ENCODE results near the gene MAST2. TPM values are rescaled to one million over a fixed set of nuclear protein-coding genes. Genes with fewer than 3 reads are reported as not detected.
"Not testable (repeated sequence)": the region's sequence is repeated elsewhere in the genome, so short reads cannot be mapped to it uniquely, and the experiment has no call there.

MAST2 gene
- total RNA-seq, 6 experiments from 2014 or later, result 27.8 to 40.7 (median 29.7) TPM

- H3K4me1 Mint-ChIP-seq (ENCODE audit: low read depth), result no peaks in the 10 kb centered on the region; the same call in 1 of the 2 replicates
- DNase-seq, result no peak
These were observed 31.3 kb downstream of the MAST2 start for GRCh38 chr1:45834689-45835088.

GRCh38 chr1:45836451-45836850, 33.0 kb downstream of the MAST2 start:
- H3K9me3 Mint-ChIP-seq, result no peaks in the 10 kb centered on the region
- peaks cover 10% of the 10 kb centered on the region; the same call in 1 of the 2 replicates for H3K4me1 Mint-ChIP-seq (ENCODE audit: low read depth)
- H3K36me3 Mint-ChIP-seq (ENCODE audit: low read depth), result peaks cover 8% of the 10 kb centered on the region; the same call in 1 of the 2 replicates
- no peak overlapping the region for H3K4me3 Mint-ChIP-seq
- no peak for TF ChIP-seq CTCF (IDR thresholded peaks at IDR 0.05)
- DNase-seq, result no peak
- no peak overlapping the region for H3K27ac Mint-ChIP-seq
- no peaks in the 10 kb centered on the region; the same call in none of the 2 replicates for H3K27me3 Mint-ChIP-seq (ENCODE audit: insufficient read depth)

More at GRCh38 chr1:45834689-45835088, 31.3 kb downstream of the MAST2 start:
- H3K27ac Mint-ChIP-seq, result no peak overlapping the region
- no peaks in the 10 kb centered on the region for H3K9me3 Mint-ChIP-seq
- H3K27me3 Mint-ChIP-seq (ENCODE audit: insufficient read depth), result no peaks in the 10 kb centered on the region; the same call in none of the 2 replicates
- TF ChIP-seq CTCF (IDR thresholded peaks at IDR 0.05), result no peak
- H3K36me3 Mint-ChIP-seq (ENCODE audit: low read depth), result peaks cover 8% of the 10 kb centered on the region; the same call in 1 of the 2 replicates
- H3K4me3 Mint-ChIP-seq, result no peak overlapping the region

GRCh38 chr1:45836861-45837260, 33.4 kb downstream of the MAST2 start:
- not testable (repeated sequence) for H3K36me3 Mint-ChIP-seq (ENCODE audit: low read depth); H3K9me3 Mint-ChIP-seq; H3K4me3 Mint-ChIP-seq; H3K27ac Mint-ChIP-seq; DNase-seq; H3K27me3 Mint-ChIP-seq (ENCODE audit: insufficient read depth)
- H3K4me1 Mint-ChIP-seq (ENCODE audit: low read depth), result peaks cover 10% of the 10 kb centered on the region; the same call in 1 of the 2 replicates

GRCh38 chr1:45838322-45838721, 34.9 kb downstream of the MAST2 start:
- H3K27me3 Mint-ChIP-seq (ENCODE audit: insufficient read depth), result not testable (repeated sequence)
- H3K4me1 Mint-ChIP-seq (ENCODE audit: low read depth), result peaks cover 19% of the 10 kb centered on the region

GRCh38 chr1:45840704-45841103, 37.3 kb downstream of the MAST2 start:
- no peak for DNase-seq
- Mint-ChIP-seq H3K9me3 (no peaks in the 10 kb centered on the region), H3K27ac (no peak overlapping the region), H3K4me3 (no peak overlapping the region), H3K36me3 (ENCODE audit: low read depth) (no peaks in the 10 kb centered on the region), H3K27me3 (ENCODE audit: insufficient read depth) (no peaks in the 10 kb centered on the region; the same call in none of the 2 replicates), H3K4me1 (ENCODE audit: low read depth) (peaks cover 23% of the 10 kb centered on the region)
- TF ChIP-seq CTCF (IDR thresholded peaks at IDR 0.05), result no peak

More at GRCh38 chr1:45838322-45838721, 34.9 kb downstream of the MAST2 start:
- H3K36me3 Mint-ChIP-seq (ENCODE audit: low read depth); DNase-seq; H3K27ac Mint-ChIP-seq; H3K4me3 Mint-ChIP-seq; H3K9me3 Mint-ChIP-seq: not testable (repeated sequence)

- no peaks in the 10 kb centered on the region for H3K9me3 Mint-ChIP-seq
- H3K27me3 Mint-ChIP-seq (ENCODE audit: insufficient read depth), result no peaks in the 10 kb centered on the region; the same call in 1 of the 2 replicates
- H3K4me1 Mint-ChIP-seq (ENCODE audit: low read depth), result peaks cover 36% of the 10 kb centered on the region
- DNase-seq, result no peak
- TF ChIP-seq CTCF (IDR thresholded peaks at IDR 0.05), result no peak
- H3K27ac Mint-ChIP-seq, result no peak overlapping the region
- no peaks in the 10 kb centered on the region for H3K36me3 Mint-ChIP-seq (ENCODE audit: low read depth)
- no peak overlapping the region for H3K4me3 Mint-ChIP-seq
These were observed 39.4 kb downstream of the MAST2 start for GRCh38 chr1:45842786-45843185.

All from HFFc6 (cell line).